Measurements from ENCODE around the gene TICRR.

TICRR gene

DNA sequence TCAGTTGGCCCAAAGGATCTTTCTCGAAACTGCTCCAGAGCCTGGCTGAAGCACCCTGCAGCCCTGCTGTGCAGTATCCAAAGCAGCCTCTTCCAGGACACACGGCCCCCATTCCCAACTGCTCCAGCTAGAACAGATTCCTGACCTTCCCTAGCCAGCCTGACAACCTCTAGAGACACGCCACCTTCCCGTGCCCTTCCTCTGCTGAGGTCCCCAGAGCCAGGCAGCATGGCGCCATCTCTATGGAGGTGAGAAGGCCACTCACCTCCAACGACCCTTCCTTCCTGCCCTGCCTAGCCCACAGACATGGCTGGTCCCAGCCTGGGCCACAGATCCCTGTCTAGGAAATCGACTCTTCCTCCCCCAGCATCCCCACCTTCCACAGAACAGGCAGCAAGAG, 76.9 kb downstream of the TICRR start:
- in situ Hi-C loops (cut with MboI; ENCODE audit: low sequenced_read_pairs): no loop called here

GRCh38 chr15:89652666-89653065, 77.4 kb downstream of the TICRR start:
- in situ Hi-C loops (cut with MboI; ENCODE audit: low sequenced_read_pairs): no loop called here

- in situ Hi-C loops (cut with MboI; ENCODE audit: low sequenced_read_pairs): no loop called here
These were observed 78.3 kb downstream of the TICRR start for GRCh38 chr15:89653578-89653977.

DNA sequence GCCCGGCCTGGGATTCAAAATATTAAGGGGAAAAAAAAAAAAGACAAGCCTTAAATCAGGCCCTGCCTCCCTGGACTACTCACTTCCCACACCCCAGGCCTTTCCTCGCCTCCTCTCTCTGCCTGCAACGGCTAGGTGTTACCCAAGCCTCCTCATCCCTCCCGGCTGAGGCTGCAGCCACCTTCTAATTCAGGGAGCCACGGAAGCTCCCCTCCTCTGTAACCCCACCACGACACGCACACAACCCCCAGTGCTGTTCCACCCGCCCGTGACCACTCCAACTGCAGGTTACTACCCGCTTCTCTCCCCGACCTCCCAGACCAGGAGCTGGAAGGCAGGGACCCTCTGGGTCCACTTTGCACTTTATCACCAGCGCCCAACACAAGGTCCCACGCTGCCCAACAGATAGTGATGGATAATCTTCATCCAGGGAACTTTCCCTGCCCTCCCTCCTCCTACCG, 79.1 kb downstream of the TICRR start:
- in situ Hi-C loops (cut with MboI; ENCODE audit: low sequenced_read_pairs): no loop called here

- in situ Hi-C loops (cut with MboI; ENCODE audit: low sequenced_read_pairs): no loop called here
These were observed 79.9 kb downstream of the TICRR start, which contains the start of gene KIF7 for GRCh38 chr15:89654847-89655805. TSS of gene KIF7 (minus strand) at chr15:89655467. CDS start at chr15:89652930, 2,537 bp downstream.

- in situ Hi-C loops (cut with MboI; ENCODE audit: low sequenced_read_pairs): no loop called here
These were observed 81.0 kb downstream of the TICRR start for GRCh38 chr15:89656116-89656815.

DNA sequence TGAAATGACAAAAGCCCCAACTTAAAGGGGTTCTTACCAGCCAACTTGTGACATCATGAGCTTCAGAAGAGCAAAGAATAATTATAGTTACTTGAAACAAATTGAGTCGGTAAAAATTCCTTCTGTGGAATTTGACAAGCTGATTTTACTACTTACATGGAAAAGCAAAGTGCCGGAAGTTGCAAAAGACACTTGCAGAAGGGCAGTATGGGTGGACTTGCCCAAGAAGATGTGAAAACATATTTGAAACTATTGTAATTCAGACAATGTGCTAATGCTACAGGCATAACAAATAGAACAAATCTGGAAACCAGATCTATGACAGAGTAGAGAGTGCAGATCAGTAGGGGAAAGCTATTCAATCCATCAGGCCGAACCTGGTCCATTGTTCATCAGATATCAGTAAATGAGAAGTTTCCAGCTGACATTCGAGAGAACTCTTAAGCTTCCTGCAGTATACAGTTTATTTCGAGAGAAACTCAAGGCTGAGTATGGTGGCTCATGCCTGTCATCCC, 82.5 kb downstream of the TICRR start:
- in situ Hi-C loops (cut with MboI; ENCODE audit: low sequenced_read_pairs): no loop called here

- in situ Hi-C loops (cut with MboI; ENCODE audit: low sequenced_read_pairs): no loop called here
These were observed 84.0 kb downstream of the TICRR start for GRCh38 chr15:89659295-89659694.

DNA sequence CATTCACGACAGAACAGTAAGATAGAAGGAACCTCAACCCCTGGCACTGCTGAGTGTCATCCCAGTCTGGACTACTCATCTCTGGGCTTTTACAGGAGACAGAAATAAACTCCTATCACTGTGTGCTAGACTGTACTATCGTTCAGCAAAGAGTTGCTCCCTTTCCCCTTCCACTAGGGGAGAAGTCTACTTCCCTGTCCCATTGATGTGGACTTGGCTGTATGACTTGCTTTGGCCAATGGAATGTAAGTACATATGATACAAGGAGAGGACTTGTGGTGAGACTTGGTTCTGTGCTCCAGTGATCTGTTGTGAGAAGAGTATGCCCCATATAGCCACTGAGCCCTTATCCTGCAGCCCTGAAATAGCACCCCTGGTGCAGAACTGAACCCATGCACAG, 85.3 kb downstream of the TICRR start:
- in situ Hi-C loops (cut with MboI; ENCODE audit: low sequenced_read_pairs): no loop called here

- in situ Hi-C loops (cut with MboI; ENCODE audit: low sequenced_read_pairs): no loop called here
These were observed 87.8 kb downstream of the TICRR start for GRCh38 chr15:89662893-89663626.

- in situ Hi-C loops (cut with MboI; ENCODE audit: low sequenced_read_pairs): no loop called here
These were observed 89.4 kb downstream of the TICRR start for GRCh38 chr15:89664441-89665350.

DNA sequence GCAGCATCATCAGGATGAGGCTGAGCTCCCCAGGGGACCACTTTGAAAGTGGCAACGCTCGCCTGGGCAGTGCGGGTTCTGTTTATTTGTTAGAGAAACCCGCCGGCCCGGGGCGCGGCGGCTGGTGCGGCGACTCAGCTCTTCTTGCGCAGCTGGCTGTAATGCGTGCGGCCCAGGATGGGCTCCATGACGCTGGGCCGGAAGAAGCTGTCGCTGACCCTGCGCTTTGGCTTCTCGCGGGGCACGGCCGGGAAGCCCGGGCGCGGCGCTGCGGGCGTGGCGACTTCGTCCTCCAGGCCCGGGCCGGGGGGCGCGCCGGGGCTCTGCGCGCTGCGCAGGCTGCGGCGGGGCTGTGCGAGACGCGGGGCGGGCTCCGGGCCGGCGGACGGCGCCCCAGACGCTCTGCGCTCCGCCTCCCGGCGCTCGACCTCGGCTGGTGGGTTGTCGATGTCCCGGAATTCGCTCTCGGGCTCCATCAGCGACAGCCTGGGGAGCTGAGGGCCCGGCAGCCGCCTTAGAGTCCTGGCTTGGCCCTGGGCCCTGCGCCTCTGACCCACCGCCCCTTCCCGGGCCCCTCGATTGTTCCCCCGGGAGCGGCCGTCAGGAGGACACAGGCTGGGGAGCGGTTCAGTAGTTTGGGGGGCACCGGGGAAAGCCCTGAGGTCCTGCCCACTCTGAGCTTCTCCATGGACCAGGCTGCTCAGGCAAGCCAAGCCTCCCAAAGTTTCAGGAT, 90.3 kb downstream of the TICRR start:
- in situ Hi-C loops (cut with MboI; ENCODE audit: low sequenced_read_pairs): no loop called here

DNA sequence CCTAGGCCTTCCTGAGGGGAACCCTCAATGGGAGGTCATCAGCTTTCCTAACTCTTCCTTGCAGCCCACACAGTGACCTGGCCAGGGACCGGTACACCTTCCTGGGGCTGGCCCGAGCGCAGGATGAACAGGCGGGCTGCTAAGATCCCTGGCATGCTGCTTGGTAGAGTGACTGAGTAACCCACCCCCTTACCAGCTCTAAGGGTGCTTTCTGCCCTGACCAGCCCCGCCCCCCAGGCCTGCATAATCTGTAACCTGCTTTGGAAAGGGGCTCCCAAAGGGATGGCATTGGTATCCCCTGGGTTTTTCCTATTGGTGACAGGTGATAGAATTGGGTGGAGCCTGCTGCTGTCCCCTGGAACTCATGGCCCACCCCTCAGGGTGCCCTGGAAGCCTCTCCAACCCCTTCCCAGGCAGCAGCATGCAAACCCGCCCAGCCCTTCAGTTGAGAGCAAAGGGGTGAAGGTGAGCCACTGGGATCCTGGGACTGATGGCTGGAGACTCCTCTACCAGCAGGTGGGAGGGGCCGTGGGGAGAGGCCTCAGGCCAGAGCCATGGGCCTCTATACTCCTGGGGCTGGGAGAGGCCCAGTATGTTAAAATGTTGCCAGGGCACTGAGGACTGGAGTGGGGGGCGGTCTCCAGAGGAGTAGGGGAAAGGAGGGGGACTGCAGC, 91.1 kb downstream of the TICRR start:
- in situ Hi-C loops (cut with MboI; ENCODE audit: low sequenced_read_pairs): no loop called here

DNA sequence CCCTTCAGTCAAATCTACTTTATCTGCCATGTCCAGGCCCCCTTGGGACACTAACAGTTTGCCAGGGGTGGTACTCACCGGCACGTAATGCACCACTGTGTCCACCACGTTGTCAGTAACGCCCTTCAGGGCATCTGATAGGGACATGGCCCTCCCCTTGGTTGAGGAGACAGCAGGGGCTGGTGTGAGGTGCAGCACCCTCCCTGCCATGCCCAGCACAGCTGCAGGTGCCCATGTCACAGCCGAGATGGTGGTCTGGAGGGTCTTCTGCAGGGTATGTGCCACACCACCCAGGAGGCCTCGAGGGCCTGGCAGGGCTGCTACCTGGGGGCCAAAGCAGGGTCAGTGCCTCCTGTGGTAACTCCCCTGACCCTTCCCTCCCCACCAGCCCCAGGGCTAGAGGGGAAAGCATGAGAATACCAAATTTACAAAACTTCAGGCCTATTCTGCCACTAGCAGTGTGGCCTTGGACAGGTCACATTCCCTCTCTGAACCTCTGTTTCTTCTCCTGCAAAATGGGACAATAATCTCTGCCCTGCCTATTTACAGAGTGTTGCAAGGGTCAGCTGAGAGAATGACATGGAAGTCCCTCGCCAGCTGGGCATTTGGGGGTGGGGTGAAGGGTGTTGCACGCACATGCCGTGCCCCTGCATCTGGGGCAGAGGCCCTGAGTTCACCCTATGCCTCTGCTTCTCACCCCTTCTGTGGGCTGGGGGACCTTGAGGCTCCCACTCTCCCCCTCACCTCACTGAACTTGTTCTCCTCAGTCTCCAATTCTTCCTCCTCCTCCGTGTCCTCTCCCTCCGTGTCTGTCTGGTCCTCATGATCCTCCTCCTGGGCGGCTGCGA, 91.8 kb downstream of the TICRR start:
- in situ Hi-C loops (cut with MboI; ENCODE audit: low sequenced_read_pairs): no loop called here

GRCh38 chr15:89667706-89667960, 92.4 kb downstream of the TICRR start:
- in situ Hi-C loops (cut with MboI; ENCODE audit: low sequenced_read_pairs): no loop called here

DNA sequence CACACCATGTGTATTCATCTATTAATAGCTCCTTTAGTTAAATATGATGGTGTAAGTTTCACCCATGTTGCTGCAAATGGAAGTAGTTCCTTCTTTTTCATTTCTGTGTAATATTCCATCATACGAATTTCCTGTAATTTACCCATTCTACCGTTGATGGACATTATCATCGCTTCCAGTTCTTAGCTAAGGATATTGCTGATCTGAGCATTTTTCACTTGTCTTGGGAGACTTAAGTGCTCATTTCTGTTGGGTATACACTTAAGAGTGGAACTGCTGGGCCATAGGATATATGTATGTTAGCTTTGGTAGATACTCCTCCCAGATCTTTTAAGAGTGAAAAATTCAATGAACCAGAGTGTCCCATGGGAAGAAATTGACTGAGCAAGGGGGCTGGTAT, 92.9 kb downstream of the TICRR start:
- in situ Hi-C loops (cut with MboI; ENCODE audit: low sequenced_read_pairs): no loop called here

DNA sequence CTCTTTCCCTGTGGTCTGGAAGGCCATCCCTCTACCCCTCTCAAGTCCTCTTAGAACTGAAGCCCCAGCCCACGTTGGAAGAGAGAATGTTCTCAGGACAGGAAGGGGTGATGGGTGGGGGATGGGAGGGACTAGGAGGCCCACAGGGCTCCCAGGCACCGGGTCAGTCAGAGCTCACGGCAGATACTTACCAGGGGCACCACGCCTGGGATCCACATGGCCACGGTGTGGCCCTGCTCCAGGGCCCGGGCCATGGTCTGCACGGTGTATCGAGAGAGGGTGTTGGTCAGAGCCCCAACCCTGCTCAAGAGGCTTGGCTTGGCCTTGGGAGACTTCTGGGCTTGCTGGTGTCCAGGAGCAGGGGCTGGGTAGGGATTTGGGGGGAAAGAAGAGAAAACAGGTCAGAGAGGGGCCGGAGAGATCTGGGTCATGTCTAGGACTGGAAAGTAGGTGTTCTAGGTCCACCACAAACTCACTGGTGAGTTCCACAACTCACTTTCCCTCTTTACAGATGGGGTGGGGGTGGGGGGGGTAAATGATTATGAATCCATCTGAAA, 94.1 kb downstream of the TICRR start:
- in situ Hi-C loops (cut with MboI; ENCODE audit: low sequenced_read_pairs): no loop called here

GRCh38 chr15:89669941-89670340, 94.7 kb downstream of the TICRR start:
- in situ Hi-C loops (cut with MboI; ENCODE audit: low sequenced_read_pairs): no loop called here
